CD4-positive, alpha-beta T cell treated with Interleukin-6 at 100 ng/mL for 8 hours (primary cell): ENCODE measurements around the gene KIAA1671.
A peak's percentile ranks its signal among the peaks of the same experiment; 100 is the strongest.

Experiments
- DNase-seq: peaks from one replicate; pipeline ENCODE4 v3.0.0-alpha.2; 2020; ENCODE audit warnings: mixed read lengths, low spot score

Gene KIAA1671

GRCh38 chr22:25045159-25045558 lies 92.6 kb downstream of the KIAA1671 start:
- DNase-seq: no peak

GRCh38 chr22:25048071-25048470 lies 95.6 kb downstream of the KIAA1671 start:
- DNase-seq: no peak

- peak; percentile 69 for DNase-seq
Measured at GRCh38 chr22:25048659-25049647, 96.4 kb downstream of the KIAA1671 start.

- no peak for DNase-seq
Measured at GRCh38 chr22:25049770-25050169, 97.3 kb downstream of the KIAA1671 start.

- DNase-seq: no peak
Measured at GRCh38 chr22:25050566-25050965, 98.0 kb downstream of the KIAA1671 start.

GRCh38 chr22:25051073-25051472 lies 98.6 kb downstream of the KIAA1671 start:
- no peak for DNase-seq

- no peak for DNase-seq
Measured at GRCh38 chr22:25051983-25052710, 99.6 kb downstream of the KIAA1671 start.

- no peak for DNase-seq
Measured at GRCh38 chr22:25053153-25053805, 100.8 kb downstream of the KIAA1671 start.

- DNase-seq: no peak
Measured at GRCh38 chr22:25054943-25055511, 102.5 kb downstream of the KIAA1671 start.

- DNase-seq: peak; percentile 69
Measured at GRCh38 chr22:25057013-25057881, 104.7 kb downstream of the KIAA1671 start.

GRCh38 chr22:25059438-25059837 lies 106.9 kb downstream of the KIAA1671 start:
- DNase-seq: no peak

- DNase-seq: peak; percentile 41
Measured at GRCh38 chr22:25060522-25061071, 108.1 kb downstream of the KIAA1671 start.

- DNase-seq: no peak
Measured at GRCh38 chr22:25061134-25061533, 108.6 kb downstream of the KIAA1671 start.

- DNase-seq: no peak
Measured at GRCh38 chr22:25061605-25062376, 109.3 kb downstream of the KIAA1671 start.

GRCh38 chr22:25062386-25063085 lies 110.0 kb downstream of the KIAA1671 start:
- DNase-seq: peak; percentile 90

GRCh38 chr22:25064894-25065560 lies 112.5 kb downstream of the KIAA1671 start:
- no peak for DNase-seq

- DNase-seq: no peak
Measured at GRCh38 chr22:25066861-25067435, 114.4 kb downstream of the KIAA1671 start.

GRCh38 chr22:25067851-25068421 lies 115.4 kb downstream of the KIAA1671 start:
- DNase-seq: peak; percentile 94
